Liver (tissue), 9 donors: ENCODE data around the gene SLC66A1. TPM values are rescaled to one million over a fixed set of nuclear protein-coding genes. Genes with fewer than 3 reads are reported as not detected.

Experiments used
- DNase-seq: peaks from one replicate; pipeline ENCODE4 v3.0.0-alpha.2; 2017; ENCODE audit warnings: low spot score
- H3K27ac ChIP-seq, 2 donors: one replicate each; pipeline ENCODE4 v1.7.0; 2013; ENCODE audit warnings: inconsistent platforms in 2 of 2, low read length in 2 of 2, control low read depth in 1 of 2, low read depth in 1 of 2, mild to moderate bottlenecking in 1 of 2
- H3K27me3 ChIP-seq, 4 donors: one replicate each; pipeline versions ENCODE4 v1.6.1 to v1.7.0; 2013; ENCODE audit warnings: low read length in 3 of 4, inconsistent platforms in 1 of 4, mild to moderate bottlenecking in 1 of 4, moderate library complexity in 1 of 4; ENCODE audit not compliant: control insufficient read depth in 4 of 4, insufficient read depth in 4 of 4
- H3K36me3 ChIP-seq, 4 donors: one replicate each; pipeline versions ENCODE4 v1.6.1 to v1.7.0; 2013; ENCODE audit warnings: low read length in 3 of 4, mild to moderate bottlenecking in 3 of 4, low read depth in 1 of 4, moderate library complexity in 1 of 4; ENCODE audit not compliant: control insufficient read depth in 4 of 4, insufficient read depth in 3 of 4
- H3K4me1 ChIP-seq, 4 donors: one replicate each; pipeline versions ENCODE4 v1.6.1 to v1.7.0; 2013; ENCODE audit warnings: low read length in 3 of 4, mild to moderate bottlenecking in 3 of 4, moderate library complexity in 1 of 4; ENCODE audit not compliant: control insufficient read depth in 4 of 4, insufficient read depth in 4 of 4
- H3K4me3 ChIP-seq, 3 donors: one replicate each; pipeline versions ENCODE4 v1.6.1 to v1.7.0; 2013; ENCODE audit warnings: low read length in 3 of 3, control low read depth in 1 of 3, low read depth in 1 of 3, mild to moderate bottlenecking in 1 of 3
- H3K9ac ChIP-seq, 2 donors: one replicate each; pipeline ENCODE4 v1.7.0; 2013; ENCODE audit warnings: low read length in 2 of 2, mild to moderate bottlenecking in 2 of 2, moderate library complexity in 2 of 2, control low read depth in 1 of 2, low read depth in 1 of 2
- H3K9me3 ChIP-seq, 4 donors: one replicate each; pipeline versions ENCODE4 v1.6.1 to v1.7.0; 2013; ENCODE audit warnings: low read length in 3 of 4; ENCODE audit not compliant: control insufficient read depth in 4 of 4
- EGR1 ChIP-seq, 2 donors: IDR thresholded peaks; 2 replicates each; pipeline ENCODE4 v1.6.1; 2016 to 2018; ENCODE audit warnings: antibody characterized with exemption in 2 of 2, low read depth in 2 of 2
- FOXA1 ChIP-seq: IDR thresholded peaks from 2 replicates; pipeline ENCODE4 v1.6.1; 2016; ENCODE audit warnings: antibody characterized with exemption
- FOXA2 ChIP-seq: IDR thresholded peaks from 2 replicates; pipeline ENCODE4 v1.6.1; 2016; ENCODE audit warnings: antibody characterized with exemption
- GABPA ChIP-seq, 2 donors: IDR thresholded peaks in 1 of 2; conservative IDR thresholded peaks in 1 of 2; 2 replicates each; pipeline ENCODE4 v1.6.1; 2016; ENCODE audit warnings: antibody characterized with exemption in 2 of 2, mild to moderate bottlenecking in 1 of 2, moderate library complexity in 1 of 2
- HNF4A ChIP-seq, 2 donors: conservative IDR thresholded peaks; 2 replicates each; pipeline ENCODE4 v1.6.1; 2016; ENCODE audit warnings: antibody characterized with exemption in 2 of 2, mild to moderate bottlenecking in 2 of 2
- HNF4G ChIP-seq: IDR thresholded peaks from 2 replicates; pipeline ENCODE4 v1.6.1; 2016; ENCODE audit warnings: antibody characterized with exemption
- JUND ChIP-seq, 2 donors: IDR thresholded peaks; 2 replicates each; pipeline ENCODE4 v1.6.1; 2016; ENCODE audit warnings: antibody characterized with exemption in 2 of 2
- NR2F2 ChIP-seq: IDR thresholded peaks from 2 replicates; pipeline ENCODE4 v1.6.1; 2016; ENCODE audit warnings: antibody characterized with exemption
- RAD21 ChIP-seq, 2 donors: IDR thresholded peaks; 2 replicates each; pipeline ENCODE4 v1.6.1; 2016; ENCODE audit warnings: antibody characterized with exemption in 2 of 2, mild to moderate bottlenecking in 2 of 2
- RXRA ChIP-seq, 2 donors: IDR thresholded peaks; 2 replicates each; pipeline ENCODE4 v1.6.1; 2017 to 2018; ENCODE audit warnings: antibody characterized with exemption in 2 of 2, mild to moderate bottlenecking in 1 of 2
- SP1 ChIP-seq: IDR thresholded peaks from 2 replicates; pipeline ENCODE4 v1.6.1; 2018; ENCODE audit warnings: antibody characterized with exemption, mild to moderate bottlenecking
- TAF1 ChIP-seq: conservative IDR thresholded peaks from 2 replicates; pipeline ENCODE4 v1.6.1; 2016; ENCODE audit warnings: antibody characterized with exemption, mild to moderate bottlenecking
- YY1 ChIP-seq: IDR thresholded peaks from 2 replicates; pipeline ENCODE4 v1.6.1; 2016; ENCODE audit warnings: antibody characterized with exemption, mild to moderate bottlenecking
- WGBS: extraction: QIAGEN DNeasy Blood & Tissue Kit; methylation state at CpG from one replicate; pipeline ENCODE4 v1.1.7; 2013; 5-methylcytosine and 5-hydroxymethylcytosine counted together
- polyA plus RNA-seq, 2 donors: library from polyadenylated mRNA; stranded (reverse) in 1 of 2; unstranded in 1 of 2; fragments of 200-250 nt in 1 of 2; fragments of >200 nt in 1 of 2; fragmentation: Nextera tagmentation in 1 of 2; extraction: Ambion mirVana in 1 of 2; gene quantifications; one replicate each; pipeline versions ENCODE4 v1.2.1 to v1.2.3, GENCODE V29; 2013 to 2015
- total RNA-seq, 2 donors: library from RNA; depleted of rRNA; stranded (reverse); fragments of >200 nt; gene quantifications; one replicate each; pipeline ENCODE4 v1.2.3, GENCODE V29; 2014
- TF ChIP-seq, protein P1 (sequence below): IDR thresholded peaks from 2 replicates; pipeline ENCODE4 v1.6.1; 2016; ENCODE audit warnings: antibody characterized with exemption
- TF ChIP-seq, protein P2 (sequence below): IDR thresholded peaks from 2 replicates; pipeline ENCODE4 v1.6.1; 2016; ENCODE audit warnings: antibody characterized with exemption, mild to moderate bottlenecking
- TF ChIP-seq, protein P3 (sequence below): IDR thresholded peaks from 2 replicates; pipeline ENCODE4 v1.6.1; 2016; ENCODE audit warnings: antibody characterized with exemption
- TF ChIP-seq, protein P4 (sequence below): fragments of 150-350 bp; IDR thresholded peaks from 2 replicates; pipeline ENCODE4 v1.5.1; 2017; ENCODE audit warnings: improper control_type of control experiment, low read depth, low read length; ENCODE audit not compliant: missing input control
- TF ChIP-seq, protein P5 (sequence below): IDR thresholded peaks from 2 replicates; pipeline ENCODE4 v1.6.1; 2016; ENCODE audit warnings: antibody characterized with exemption
- donor health status: healthy.
- donor health status: healthy.
- donor health status: healthy.
- donor health status: healthy.
- donor health status: healthy.

Gene SLC66A1
- total and polyA plus RNA-seq, 4 donors, result 6.8 to 16.0 (median 14.0) TPM

DNA sequence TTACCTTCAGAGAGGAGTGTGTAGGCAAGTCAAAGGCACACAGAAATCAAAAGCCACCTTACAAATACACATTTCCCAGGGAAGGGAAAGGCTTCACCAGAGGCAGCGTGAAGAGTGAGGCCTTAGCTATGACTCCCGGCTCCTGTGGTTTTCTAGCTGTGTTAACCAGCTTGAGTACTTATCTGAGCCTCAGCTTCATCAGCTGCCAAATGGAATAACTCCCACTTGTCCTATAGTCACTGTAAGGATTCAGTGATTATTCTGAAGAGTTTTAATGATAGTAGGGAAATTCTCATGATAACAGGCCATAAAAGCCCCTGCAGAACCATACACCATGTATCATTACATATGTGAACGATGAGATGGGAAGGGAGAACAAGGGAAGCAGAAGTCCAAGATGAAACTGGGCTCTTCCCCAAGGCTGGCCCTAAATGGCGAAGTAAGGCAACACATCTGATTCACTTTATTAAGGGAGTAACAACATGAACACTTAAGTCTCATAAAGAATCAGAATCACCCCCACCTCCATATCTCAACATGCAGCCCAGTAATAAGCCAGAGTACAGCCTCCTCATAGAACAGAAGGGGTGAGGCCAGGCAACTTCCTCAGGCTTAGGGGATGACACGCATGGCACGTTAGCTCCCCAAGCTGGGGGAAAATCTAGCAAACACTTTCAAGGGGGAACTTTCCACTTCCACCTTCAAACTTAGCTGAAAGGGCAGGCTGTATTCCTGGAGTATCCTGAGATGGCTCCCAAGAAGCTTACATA, 63.7 kb downstream of the SLC66A1 start:
- Histone ChIP-seq H3K27me3 (no peaks in the 10 kb centered on the region), H3K9ac (no peak overlapping the region), H3K9me3 (no peaks in the 10 kb centered on the region), H3K4me3 (no peak overlapping the region), H3K4me1 (no peaks in the 10 kb centered on the region), H3K36me3 (peaks cover 0 to 65% (median 21%) of the 10 kb centered on the region in 4 donors), H3K27ac (no peak overlapping the region)
- WGBS, result 92% methylated on average over 6 of the region's 6 CpGs
- DNase-seq, result no peak
- TF ChIP-seq TAF1 (no peak), RXRA (IDR thresholded peaks at IDR 0.05) (no peak), HNF4G (no peak), FOXA1 (no peak), SP1 (no peak), EGR1 (IDR thresholded peaks at IDR 0.05; ENCODE audit: low read depth in 2 of 2) (no peak), GABPA (IDR thresholded peaks at IDR 0.05 in 1 of 2, conservative IDR thresholded peaks at IDR 0.05 in 1 of 2) (no peak), RAD21 (IDR thresholded peaks at IDR 0.05) (no peak), HNF4A (conservative IDR thresholded peaks at IDR 0.05) (no peak), FOXA2 (no peak), JUND (IDR thresholded peaks at IDR 0.05) (no peak), YY1 (no peak), NR2F2 (no peak)
- TF ChIP-seq, protein P1, sequence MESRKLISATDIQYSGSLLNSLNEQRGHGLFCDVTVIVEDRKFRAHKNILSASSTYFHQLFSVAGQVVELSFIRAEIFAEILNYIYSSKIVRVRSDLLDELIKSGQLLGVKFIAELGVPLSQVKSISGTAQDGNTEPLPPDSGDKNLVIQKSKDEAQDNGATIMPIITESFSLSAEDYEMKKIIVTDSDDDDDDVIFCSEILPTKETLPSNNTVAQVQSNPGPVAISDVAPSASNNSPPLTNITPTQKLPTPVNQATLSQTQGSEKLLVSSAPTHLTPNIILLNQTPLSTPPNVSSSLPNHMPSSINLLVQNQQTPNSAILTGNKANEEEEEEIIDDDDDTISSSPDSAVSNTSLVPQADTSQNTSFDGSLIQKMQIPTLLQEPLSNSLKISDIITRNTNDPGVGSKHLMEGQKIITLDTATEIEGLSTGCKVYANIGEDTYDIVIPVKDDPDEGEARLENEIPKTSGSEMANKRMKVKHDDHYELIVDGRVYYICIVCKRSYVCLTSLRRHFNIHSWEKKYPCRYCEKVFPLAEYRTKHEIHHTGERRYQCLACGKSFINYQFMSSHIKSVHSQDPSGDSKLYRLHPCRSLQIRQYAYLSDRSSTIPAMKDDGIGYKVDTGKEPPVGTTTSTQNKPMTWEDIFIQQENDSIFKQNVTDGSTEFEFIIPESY, result no peak
- TF ChIP-seq, protein P2, sequence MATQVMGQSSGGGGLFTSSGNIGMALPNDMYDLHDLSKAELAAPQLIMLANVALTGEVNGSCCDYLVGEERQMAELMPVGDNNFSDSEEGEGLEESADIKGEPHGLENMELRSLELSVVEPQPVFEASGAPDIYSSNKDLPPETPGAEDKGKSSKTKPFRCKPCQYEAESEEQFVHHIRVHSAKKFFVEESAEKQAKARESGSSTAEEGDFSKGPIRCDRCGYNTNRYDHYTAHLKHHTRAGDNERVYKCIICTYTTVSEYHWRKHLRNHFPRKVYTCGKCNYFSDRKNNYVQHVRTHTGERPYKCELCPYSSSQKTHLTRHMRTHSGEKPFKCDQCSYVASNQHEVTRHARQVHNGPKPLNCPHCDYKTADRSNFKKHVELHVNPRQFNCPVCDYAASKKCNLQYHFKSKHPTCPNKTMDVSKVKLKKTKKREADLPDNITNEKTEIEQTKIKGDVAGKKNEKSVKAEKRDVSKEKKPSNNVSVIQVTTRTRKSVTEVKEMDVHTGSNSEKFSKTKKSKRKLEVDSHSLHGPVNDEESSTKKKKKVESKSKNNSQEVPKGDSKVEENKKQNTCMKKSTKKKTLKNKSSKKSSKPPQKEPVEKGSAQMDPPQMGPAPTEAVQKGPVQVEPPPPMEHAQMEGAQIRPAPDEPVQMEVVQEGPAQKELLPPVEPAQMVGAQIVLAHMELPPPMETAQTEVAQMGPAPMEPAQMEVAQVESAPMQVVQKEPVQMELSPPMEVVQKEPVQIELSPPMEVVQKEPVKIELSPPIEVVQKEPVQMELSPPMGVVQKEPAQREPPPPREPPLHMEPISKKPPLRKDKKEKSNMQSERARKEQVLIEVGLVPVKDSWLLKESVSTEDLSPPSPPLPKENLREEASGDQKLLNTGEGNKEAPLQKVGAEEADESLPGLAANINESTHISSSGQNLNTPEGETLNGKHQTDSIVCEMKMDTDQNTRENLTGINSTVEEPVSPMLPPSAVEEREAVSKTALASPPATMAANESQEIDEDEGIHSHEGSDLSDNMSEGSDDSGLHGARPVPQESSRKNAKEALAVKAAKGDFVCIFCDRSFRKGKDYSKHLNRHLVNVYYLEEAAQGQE, result no peak
- TF ChIP-seq, protein P3, sequence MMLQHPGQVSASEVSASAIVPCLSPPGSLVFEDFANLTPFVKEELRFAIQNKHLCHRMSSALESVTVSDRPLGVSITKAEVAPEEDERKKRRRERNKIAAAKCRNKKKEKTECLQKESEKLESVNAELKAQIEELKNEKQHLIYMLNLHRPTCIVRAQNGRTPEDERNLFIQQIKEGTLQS, result no peak
- TF ChIP-seq, protein P4, sequence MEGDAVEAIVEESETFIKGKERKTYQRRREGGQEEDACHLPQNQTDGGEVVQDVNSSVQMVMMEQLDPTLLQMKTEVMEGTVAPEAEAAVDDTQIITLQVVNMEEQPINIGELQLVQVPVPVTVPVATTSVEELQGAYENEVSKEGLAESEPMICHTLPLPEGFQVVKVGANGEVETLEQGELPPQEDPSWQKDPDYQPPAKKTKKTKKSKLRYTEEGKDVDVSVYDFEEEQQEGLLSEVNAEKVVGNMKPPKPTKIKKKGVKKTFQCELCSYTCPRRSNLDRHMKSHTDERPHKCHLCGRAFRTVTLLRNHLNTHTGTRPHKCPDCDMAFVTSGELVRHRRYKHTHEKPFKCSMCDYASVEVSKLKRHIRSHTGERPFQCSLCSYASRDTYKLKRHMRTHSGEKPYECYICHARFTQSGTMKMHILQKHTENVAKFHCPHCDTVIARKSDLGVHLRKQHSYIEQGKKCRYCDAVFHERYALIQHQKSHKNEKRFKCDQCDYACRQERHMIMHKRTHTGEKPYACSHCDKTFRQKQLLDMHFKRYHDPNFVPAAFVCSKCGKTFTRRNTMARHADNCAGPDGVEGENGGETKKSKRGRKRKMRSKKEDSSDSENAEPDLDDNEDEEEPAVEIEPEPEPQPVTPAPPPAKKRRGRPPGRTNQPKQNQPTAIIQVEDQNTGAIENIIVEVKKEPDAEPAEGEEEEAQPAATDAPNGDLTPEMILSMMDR, result no peak
- TF ChIP-seq, protein P5, sequence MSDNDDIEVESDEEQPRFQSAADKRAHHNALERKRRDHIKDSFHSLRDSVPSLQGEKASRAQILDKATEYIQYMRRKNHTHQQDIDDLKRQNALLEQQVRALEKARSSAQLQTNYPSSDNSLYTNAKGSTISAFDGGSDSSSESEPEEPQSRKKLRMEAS, result no peak
